Measurements from ENCODE around the gene ADAMTS12. TPM values are rescaled to one million over a fixed set of nuclear protein-coding genes. Genes with fewer than 3 reads are reported as not detected.

ADAMTS12 gene
- polyA plus RNA-seq, 1 of the 3 experiments (the other 2 are of a cell fraction): 2.5 TPM

DNA sequence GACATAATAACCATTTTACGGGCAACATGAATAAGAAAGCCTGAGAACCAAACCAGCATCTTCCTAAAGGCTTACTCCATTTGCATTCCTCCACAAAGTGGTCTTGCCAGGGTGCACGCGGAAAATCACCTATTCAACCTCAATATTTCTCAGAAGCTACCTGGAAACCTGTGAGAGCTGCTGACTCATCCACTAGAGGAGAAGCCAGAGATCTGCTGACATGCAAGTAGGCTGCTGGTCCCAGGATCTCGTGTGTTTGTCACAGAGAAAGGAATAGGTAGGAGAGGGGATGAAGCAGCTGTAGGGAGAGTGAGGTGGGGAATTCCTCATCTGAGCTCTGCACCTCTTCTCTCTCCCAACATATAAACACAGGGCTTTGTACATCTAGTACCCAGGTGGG is 138.1 kb downstream of the ADAMTS12 start:
- Histone ChIP-seq H3K4me2 (no peak overlapping the region), H3K36me3 (replicated peaks in 1 of 2; ENCODE audit: control insufficient read depth in 1 of 2, insufficient read depth in 2 of 2, low read length in 1 of 2) (no peaks in the 10 kb centered on the region), H3K4me1 (ENCODE audit: control insufficient read depth in 1 of 2, insufficient read depth in 2 of 2, low read depth in 1 of 2, low read length in 1 of 2) (no peaks in the 10 kb centered on the region), H4K20me1 (ENCODE audit: insufficient read depth) (no peaks in the 10 kb centered on the region), H3K9ac (no peak overlapping the region), H3K27me3 (ENCODE audit: insufficient read depth) (no peaks in the 10 kb centered on the region), H3K9me2 (no peaks in the 10 kb centered on the region), H3K4me3 (ENCODE audit: low read depth in 2 of 2, low read length in 1 of 2) (no peak overlapping the region), H3K27ac (ENCODE audit: low read depth in 2 of 2, low read length in 1 of 2) (no peak overlapping the region), H3K9me3 (no peaks in the 10 kb centered on the region), H3F3A (replicated peaks; ENCODE audit: insufficient read depth) (no peaks in the 10 kb centered on the region), H2AFZ (ENCODE audit: low read depth) (no peak overlapping the region), H3K79me2 (ENCODE audit: insufficient read depth) (no peaks in the 10 kb centered on the region)
- ChIA-PET POLR2A (no interaction called here), CTCF (no interaction called here)
- DNase-seq: no peak
- 45% methylated on average over 4 of the region's 4 CpGs for WGBS (ENCODE audit: low lambda C conversion rate)
- TF ChIP-seq, protein P1, sequence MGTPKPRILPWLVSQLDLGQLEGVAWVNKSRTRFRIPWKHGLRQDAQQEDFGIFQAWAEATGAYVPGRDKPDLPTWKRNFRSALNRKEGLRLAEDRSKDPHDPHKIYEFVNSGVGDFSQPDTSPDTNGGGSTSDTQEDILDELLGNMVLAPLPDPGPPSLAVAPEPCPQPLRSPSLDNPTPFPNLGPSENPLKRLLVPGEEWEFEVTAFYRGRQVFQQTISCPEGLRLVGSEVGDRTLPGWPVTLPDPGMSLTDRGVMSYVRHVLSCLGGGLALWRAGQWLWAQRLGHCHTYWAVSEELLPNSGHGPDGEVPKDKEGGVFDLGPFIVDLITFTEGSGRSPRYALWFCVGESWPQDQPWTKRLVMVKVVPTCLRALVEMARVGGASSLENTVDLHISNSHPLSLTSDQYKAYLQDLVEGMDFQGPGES (IDR thresholded peaks at IDR 0.05; ENCODE audit: low read depth, low read length): no peak
- TF ChIP-seq GATA2 (CRISPR knock-in tag; IDR thresholded peaks at IDR 0.05) (no peak), EZH2phosphoT487 (IDR thresholded peaks at IDR 0.05; ENCODE audit: borderline replicate concordance, low read depth) (no peak), RCOR1 (IDR thresholded peaks at IDR 0.05; ENCODE audit: low read length) (no peak), CHD2 (IDR thresholded peaks at IDR 0.05; ENCODE audit: low read length, partially characterized antibody) (no peak), MEF2A (IDR thresholded peaks at IDR 0.05; ENCODE audit: borderline replicate concordance, low read depth) (no peak), EP300 (IDR thresholded peaks at IDR 0.05; ENCODE audit: borderline replicate concordance in 1 of 2, low read depth in 1 of 2, low read length in 1 of 2) (no peak), FOSL2 (IDR thresholded peaks at IDR 0.05; ENCODE audit: borderline replicate concordance, low read depth) (no peak), NFIC (IDR thresholded peaks at IDR 0.05; ENCODE audit: borderline replicate concordance) (no peak), FOXJ3 (CRISPR knock-in tag; IDR thresholded peaks at IDR 0.05) (no peak), YY1 (IDR thresholded peaks at IDR 0.05; ENCODE audit: low read depth) (no peak)
- TF ChIP-seq, protein P2, sequence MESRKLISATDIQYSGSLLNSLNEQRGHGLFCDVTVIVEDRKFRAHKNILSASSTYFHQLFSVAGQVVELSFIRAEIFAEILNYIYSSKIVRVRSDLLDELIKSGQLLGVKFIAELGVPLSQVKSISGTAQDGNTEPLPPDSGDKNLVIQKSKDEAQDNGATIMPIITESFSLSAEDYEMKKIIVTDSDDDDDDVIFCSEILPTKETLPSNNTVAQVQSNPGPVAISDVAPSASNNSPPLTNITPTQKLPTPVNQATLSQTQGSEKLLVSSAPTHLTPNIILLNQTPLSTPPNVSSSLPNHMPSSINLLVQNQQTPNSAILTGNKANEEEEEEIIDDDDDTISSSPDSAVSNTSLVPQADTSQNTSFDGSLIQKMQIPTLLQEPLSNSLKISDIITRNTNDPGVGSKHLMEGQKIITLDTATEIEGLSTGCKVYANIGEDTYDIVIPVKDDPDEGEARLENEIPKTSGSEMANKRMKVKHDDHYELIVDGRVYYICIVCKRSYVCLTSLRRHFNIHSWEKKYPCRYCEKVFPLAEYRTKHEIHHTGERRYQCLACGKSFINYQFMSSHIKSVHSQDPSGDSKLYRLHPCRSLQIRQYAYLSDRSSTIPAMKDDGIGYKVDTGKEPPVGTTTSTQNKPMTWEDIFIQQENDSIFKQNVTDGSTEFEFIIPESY (IDR thresholded peaks at IDR 0.05; ENCODE audit: borderline replicate concordance, low read depth): no peak
- TF ChIP-seq, protein P3, sequence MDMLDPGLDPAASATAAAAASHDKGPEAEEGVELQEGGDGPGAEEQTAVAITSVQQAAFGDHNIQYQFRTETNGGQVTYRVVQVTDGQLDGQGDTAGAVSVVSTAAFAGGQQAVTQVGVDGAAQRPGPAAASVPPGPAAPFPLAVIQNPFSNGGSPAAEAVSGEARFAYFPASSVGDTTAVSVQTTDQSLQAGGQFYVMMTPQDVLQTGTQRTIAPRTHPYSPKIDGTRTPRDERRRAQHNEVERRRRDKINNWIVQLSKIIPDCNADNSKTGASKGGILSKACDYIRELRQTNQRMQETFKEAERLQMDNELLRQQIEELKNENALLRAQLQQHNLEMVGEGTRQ (IDR thresholded peaks at IDR 0.05; ENCODE audit: borderline replicate concordance, low read depth, low read length): no peak

DNA sequence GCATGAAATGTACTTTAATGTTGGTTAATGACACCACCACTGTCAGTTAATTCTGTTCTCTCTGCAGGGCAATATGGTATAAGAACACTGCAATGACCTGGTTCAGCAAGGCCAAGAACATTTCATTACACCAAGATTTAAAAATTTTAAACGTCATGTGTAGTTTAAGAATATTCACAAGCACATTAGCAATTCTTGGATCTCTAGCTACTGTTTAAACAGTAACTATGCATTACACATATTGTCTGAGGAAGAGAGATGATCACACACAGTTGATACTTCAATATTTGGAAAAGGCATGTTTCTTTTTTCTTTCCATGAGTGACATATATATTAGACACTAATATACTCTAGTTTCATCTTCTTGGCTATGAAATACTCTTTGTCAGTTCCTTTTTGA is 143.0 kb downstream of the ADAMTS12 start:
- TF ChIP-seq NFIC (IDR thresholded peaks at IDR 0.05; ENCODE audit: borderline replicate concordance) (no peak), FOXJ3 (CRISPR knock-in tag; IDR thresholded peaks at IDR 0.05) (no peak), SMC3 (IDR thresholded peaks at IDR 0.05; ENCODE audit: low read depth, low read length) (no peak), SIN3A (IDR thresholded peaks at IDR 0.05; ENCODE audit: borderline replicate concordance, low read depth, low read length) (no peak), RFX5 (IDR thresholded peaks at IDR 0.05; ENCODE audit: low read length) (no peak)
- TF ChIP-seq, protein P4, sequence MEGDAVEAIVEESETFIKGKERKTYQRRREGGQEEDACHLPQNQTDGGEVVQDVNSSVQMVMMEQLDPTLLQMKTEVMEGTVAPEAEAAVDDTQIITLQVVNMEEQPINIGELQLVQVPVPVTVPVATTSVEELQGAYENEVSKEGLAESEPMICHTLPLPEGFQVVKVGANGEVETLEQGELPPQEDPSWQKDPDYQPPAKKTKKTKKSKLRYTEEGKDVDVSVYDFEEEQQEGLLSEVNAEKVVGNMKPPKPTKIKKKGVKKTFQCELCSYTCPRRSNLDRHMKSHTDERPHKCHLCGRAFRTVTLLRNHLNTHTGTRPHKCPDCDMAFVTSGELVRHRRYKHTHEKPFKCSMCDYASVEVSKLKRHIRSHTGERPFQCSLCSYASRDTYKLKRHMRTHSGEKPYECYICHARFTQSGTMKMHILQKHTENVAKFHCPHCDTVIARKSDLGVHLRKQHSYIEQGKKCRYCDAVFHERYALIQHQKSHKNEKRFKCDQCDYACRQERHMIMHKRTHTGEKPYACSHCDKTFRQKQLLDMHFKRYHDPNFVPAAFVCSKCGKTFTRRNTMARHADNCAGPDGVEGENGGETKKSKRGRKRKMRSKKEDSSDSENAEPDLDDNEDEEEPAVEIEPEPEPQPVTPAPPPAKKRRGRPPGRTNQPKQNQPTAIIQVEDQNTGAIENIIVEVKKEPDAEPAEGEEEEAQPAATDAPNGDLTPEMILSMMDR (IDR thresholded peaks at IDR 0.05): no peak
- H2AFZ ChIP-seq (ENCODE audit: low read depth): no peak overlapping the region
- H3K4me1 ChIP-seq (ENCODE audit: control insufficient read depth in 1 of 2, insufficient read depth in 2 of 2, low read depth in 1 of 2, low read length in 1 of 2): no peaks in the 10 kb centered on the region; a peak in 1 of 4 replicates
- H3K9me2 ChIP-seq: no peaks in the 10 kb centered on the region
- no peaks in the 10 kb centered on the region for H3K27me3 ChIP-seq (ENCODE audit: insufficient read depth)
- WGBS (ENCODE audit: low lambda C conversion rate): 45% methylated on average over 1 of the region's 1 CpG
- no peak overlapping the region for H3K27ac ChIP-seq (ENCODE audit: low read depth in 2 of 2, low read length in 1 of 2)
- no peak overlapping the region for H3K9ac ChIP-seq
- no peaks in the 10 kb centered on the region for H4K20me1 ChIP-seq (ENCODE audit: insufficient read depth)
- H3K36me3 ChIP-seq (replicated peaks in 1 of 2; ENCODE audit: control insufficient read depth in 1 of 2, insufficient read depth in 2 of 2, low read length in 1 of 2): no peaks in the 10 kb centered on the region
- no peaks in the 10 kb centered on the region for H3F3A ChIP-seq (replicated peaks; ENCODE audit: insufficient read depth)
- no peak overlapping the region for H3K4me3 ChIP-seq (ENCODE audit: low read depth in 2 of 2, low read length in 1 of 2)
- ChIA-PET CTCF (no interaction called here), POLR2A (no interaction called here)
- H3K79me2 ChIP-seq (ENCODE audit: insufficient read depth): no peaks in the 10 kb centered on the region
- H3K4me2 ChIP-seq: no peak overlapping the region
- no peak for DNase-seq
- no peaks in the 10 kb centered on the region for H3K9me3 ChIP-seq

Data from SK-N-SH (cell line).